ENCODE measurements around the gene ADAM17.
"Not testable (repeated sequence)": the region's sequence is repeated elsewhere in the genome, so short reads cannot be mapped to it uniquely, and the experiment has no call there.

Gene ADAM17

DNA sequence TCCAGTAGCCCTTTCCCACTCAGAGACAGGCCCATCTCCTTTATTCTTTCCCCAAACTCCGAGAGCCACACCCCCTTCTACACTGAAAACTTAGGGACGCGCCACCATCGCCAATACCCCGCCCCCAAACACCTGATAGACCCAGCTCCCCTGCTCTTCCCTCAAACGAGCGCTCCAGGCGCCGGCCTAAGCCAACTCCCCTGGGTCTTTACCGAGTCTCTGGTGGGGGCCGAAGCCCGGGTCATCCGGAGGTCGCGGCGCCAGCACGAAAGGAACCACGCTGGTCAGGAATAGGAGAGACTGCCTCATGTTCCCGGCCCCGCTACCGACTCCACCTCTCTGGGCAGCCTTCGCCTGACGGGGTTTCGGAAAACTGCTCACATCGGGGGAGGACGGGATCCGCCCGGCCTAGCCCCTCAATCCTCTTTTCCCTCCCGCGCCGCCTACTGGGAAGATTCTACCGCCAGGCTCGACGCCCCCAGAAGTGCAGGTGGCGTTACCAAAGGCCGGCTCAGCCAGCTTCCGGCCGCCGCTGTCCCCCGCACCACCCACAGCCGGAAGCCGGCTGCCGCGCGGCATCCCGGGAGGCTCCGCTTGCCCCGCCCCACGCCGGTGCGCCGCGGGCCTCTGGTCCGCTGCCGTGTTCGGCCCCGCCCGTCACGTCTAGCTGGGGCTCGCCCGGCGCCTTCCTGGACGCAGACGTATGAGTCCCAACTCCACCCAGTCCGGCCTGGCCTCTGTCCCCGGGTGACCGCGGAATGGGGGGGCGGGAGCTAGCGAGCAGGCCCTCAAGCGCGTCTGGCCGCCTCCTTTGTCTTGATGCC, at the start of gene ADAM17:
TSS of gene ADAM17 (minus strand) at position 534 of the 824 bp plus-strand sequence. CDS start at position 309, 225 bp downstream.
- DNase-seq, result peak; percentile 93 to 94

DNA sequence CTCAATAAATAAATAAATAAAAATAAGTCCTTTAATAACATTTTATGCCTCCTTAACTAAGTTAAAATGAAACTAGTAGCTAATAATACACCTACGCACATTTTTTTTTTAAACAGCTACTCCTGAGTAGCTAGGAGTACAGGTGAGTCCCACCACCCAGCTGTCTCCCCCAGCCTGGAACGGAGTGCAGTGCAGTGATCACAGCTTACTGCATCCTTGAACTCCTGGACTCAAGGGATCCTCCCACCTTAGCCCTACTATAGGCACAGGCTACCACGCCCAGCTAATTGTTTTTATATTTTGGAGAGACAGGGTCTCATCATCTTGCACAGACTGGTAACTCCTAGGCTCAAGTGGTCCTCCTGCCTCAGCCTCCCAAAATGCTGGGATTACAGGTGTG, 46.8 kb upstream of the ADAM17 start:
- DNase-seq, result no peak

DNA sequence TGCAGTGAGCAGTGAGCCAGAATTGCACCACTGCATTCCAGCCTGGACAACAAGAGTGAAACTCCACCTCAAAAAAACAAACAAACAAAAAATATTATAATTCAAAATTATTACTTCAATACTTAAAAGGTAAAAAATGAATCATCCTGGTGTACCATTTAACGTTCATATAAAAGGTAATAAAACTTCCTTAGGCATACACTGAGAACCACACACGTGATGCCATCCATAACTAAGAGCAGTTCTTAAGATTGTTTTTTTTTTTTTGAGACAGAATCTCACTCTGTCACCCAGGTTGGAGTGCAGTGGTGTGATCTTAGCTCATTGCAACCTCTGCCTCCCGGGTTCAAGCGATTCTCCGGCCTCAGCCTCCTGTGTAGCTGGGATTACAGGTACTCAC, 45.8 kb upstream of the ADAM17 start:
- DNase-seq, result no peak

DNA sequence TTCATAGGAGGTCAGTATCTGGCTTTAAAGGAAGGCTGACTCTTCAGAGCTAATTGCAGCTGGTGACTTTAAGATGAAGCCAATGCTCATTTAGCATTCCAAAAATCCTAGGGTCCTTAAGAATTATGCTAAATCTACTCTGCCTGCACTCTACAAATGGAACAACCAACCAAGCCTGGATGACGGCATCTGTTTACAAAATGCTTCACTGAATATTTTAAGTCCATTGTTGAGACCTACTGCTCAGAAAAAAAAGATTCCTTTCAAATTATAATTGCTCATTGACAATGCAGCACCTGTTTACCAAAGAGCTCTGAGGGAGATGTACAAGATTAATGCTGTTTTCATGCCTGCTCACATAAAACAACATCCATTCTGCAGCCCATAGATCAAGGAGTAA, 43.8 kb upstream of the ADAM17 start:
- no peak for DNase-seq

DNA sequence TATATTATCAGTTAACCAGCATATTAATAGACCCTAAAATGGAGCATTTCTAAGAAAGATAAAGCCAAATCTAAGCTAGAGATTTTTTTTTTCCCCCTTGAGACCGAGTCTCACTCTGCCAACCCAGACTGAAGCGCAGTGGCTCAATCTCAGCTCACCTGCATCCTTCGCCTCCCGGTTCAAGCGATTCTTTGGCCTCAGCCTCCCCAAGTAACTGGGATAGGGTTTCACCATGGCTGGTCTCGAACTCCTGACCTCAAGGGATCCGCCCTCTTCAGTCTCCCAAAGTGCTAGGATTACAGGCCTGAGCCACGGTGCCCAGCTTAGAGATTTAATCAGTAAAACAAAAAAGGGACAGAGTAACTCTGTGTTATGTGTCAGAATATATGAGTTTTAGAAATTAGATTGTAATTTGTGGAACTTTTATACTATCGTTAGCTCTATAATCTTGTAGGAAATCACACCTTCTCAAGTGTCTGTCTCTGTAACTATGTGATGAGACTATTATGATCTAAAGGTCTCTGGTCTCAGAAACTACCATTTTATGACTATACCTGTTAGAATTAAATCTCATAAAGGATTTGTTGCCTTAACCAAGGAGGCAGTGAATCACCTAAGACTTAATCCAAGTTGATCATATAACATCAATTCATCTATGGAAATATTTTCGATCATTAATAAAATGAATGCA, 41.1 kb upstream of the ADAM17 start:
- no peak for DNase-seq

DNA sequence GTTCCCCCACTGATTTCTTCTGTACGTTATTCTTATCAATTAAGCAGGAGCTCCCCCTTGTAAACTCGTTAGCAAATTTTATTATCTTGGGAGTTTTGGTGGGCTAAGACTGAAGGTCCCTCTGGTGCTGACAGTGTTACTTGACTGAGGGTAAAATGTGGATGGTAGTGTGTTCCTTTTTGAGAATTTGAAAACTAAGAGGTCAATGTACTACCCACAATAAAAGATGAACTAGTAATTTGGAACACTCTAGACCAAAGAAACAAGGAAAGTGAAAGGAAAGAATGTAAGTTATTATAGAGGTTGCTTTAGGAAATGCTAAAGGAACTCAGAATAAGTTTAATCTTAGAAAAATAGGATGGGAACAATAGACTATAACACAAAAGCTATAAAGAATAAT, 40.1 kb upstream of the ADAM17 start:
- DNase-seq, result no peak

DNA sequence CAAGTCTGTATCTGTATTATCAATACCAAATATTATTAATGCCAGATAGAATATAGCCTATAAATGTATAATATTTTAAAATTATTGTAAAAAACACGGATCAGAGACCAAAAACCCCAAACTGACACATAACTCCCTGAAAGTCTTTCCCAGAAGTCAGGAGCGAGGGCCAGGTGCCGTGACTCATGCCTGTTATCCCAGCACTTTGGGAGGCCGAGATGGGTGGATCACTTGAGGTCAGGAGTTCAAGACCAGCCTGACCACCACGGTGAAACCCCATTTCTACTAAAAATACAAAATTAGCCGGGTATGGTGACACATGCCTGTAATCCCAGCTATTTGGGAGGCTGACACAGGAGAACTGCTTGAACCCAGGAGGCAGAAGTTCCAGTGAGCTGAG, 39.6 kb upstream of the ADAM17 start:
- DNase-seq, result not testable (repeated sequence)

DNA sequence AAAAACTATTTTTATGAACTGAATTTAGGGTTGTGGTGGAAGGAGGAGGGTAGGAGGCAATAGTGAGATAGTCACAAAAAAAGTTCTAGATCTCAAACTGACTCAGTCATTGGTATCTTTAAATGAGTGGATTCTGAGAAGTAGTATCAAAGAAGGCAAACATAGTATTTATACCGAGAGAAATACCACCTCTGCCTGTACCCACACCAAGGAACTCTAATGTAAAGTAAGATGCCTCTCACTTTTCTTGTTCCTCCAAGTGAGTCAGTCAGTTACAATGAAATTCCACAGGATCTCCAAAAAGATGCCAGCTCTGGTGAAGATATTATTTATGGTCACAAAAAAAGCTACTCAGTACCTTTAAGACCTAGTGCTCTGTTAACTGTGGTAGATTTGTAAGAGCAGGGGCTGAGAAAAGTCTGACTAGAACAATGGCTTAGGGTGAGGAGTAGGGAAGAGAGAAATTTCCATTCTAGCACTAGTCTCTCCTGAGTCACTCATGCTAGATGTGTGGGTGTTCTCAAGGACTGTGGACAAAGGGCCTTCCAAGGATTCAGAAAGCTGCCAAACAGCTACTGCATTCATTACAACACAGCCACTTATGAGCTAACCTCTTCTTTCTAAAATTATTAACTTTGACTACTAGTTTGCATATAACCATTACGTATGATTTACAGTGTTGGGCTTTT, 38.9 kb upstream of the ADAM17 start:
- DNase-seq, result peak in 1 of 2 experiments; percentile 30

DNA sequence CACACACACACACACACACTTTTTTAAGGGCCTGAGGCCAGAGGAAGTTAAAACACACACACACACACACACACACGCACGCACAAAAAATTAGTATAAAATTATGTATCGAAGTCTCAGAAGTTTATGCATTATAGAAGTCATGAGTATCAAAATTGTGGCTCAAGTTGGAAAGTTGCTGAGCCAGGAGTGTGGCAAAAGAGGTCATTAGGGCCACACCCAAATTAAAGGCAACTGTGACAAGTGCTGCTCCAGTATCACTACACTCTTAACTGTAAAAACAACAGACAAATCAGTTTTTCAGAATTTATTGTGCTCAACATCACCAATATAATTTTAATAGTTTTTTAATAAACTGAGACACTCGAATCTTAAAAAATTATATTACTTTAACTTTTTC, 38.3 kb upstream of the ADAM17 start:
- no peak for DNase-seq

DNA sequence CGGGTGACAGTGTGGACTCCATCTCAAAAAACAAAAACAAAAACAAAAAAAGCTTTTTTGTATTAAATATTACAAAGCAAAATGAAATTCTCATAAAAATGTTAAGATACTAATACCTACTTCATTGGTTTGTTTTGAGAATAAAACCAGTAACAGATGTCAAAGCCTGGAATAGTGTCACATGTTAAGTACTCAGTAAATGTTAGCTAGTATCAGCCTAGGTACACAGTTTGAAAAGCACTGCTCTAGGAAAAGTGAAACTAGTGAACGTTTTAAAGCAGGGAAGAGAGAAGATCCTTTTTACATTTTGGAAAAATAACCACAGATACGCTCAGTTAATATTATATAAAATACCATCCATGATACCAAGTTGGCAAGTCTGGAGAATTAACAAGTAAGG, 37.1 kb upstream of the ADAM17 start:
- DNase-seq, result no peak

DNA sequence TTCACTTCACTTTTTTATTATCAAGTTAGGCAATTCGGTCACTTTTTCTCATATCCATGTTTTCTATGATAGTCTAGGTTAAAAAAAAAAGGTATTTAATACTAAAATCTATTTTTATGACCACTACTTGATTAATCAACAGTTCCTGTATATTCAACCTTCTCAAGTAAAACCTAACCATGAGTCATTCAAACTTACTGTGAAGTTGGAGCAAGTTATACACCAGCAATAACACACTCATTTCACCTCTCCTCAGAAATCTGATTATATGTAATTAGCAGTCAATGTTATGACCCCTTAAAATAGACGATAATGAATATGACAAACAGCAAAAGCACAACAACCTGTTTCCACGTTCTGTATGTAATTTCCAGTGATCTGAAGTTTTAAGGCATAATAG, 35.0 kb upstream of the ADAM17 start:
- DNase-seq, result no peak

DNA sequence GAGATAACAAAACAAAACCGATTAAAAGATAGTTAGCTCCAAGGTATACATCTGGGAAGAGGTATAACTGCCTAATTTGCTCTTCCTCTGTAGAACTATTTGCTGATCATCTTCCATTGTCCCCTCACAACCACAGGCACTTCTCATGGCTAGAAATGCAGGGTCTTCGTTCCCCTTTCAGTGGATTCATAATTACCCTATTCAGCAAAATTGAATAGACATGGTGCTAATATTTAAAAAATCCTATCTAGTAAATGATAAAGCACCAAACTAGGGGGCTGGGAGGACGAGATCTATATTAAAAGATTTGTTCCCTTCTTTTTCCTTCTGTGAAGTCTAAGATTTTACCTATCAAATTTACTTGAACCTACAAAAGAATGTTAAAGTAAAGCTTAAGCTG, 30.8 kb upstream of the ADAM17 start:
- DNase-seq, result no peak

DNA sequence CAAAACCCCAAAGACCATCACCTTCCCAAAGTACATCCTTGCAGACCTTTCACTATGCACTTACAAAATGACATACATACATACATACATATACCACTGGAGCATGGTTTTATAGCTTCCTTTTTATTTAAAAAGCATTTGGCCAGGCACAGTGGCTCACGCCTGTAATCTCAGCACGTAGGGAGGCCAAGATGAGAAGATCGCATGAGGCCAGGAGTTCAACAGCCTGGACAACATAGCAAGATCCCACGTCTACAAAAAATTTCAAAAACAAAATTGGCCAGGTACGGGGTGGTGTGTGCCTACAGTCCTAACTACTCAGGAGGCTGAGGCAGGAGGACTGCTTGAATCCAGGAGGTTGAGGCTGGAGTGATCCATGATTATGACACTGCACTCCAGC, 29.9 kb upstream of the ADAM17 start:
- DNase-seq, result no peak

DNA sequence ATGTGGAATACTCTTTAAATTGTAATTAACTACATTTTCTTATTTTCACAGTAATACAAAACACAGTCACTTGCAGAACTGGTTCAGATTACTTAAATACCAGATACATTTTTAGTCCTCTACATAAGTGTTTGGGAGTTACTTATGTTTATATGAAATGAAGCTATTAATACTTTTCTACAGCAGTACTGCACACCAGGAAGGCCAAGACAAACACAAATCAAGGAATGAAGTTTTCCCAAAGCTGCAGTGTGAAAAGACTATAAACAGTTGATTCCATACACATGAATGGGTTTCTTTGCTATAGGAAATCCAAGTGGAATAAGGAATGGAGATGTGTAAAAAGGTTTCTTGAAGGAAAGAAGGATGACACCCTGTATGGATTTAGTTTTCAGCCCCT, 29.3 kb upstream of the ADAM17 start:
- not testable (repeated sequence) for DNase-seq

DNA sequence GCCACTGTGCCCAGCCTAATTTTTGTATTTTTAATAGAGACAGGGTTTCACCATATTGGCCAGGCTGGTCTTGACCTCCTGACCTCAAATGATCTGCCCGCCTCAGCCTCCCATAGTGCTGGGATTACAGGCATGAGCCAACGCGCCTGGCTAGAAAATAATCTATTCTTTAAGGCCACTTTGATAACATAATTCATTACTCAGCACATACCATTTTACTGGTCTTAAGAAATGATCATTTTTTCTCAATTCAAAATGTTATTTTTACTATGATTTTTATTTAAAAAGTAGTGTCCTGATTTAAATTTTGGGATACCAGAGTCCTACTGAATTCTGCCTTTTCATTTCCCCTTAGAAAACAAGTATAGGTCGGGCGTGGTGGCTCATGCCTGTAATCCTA, 27.0 kb upstream of the ADAM17 start:
- no peak for DNase-seq

DNA sequence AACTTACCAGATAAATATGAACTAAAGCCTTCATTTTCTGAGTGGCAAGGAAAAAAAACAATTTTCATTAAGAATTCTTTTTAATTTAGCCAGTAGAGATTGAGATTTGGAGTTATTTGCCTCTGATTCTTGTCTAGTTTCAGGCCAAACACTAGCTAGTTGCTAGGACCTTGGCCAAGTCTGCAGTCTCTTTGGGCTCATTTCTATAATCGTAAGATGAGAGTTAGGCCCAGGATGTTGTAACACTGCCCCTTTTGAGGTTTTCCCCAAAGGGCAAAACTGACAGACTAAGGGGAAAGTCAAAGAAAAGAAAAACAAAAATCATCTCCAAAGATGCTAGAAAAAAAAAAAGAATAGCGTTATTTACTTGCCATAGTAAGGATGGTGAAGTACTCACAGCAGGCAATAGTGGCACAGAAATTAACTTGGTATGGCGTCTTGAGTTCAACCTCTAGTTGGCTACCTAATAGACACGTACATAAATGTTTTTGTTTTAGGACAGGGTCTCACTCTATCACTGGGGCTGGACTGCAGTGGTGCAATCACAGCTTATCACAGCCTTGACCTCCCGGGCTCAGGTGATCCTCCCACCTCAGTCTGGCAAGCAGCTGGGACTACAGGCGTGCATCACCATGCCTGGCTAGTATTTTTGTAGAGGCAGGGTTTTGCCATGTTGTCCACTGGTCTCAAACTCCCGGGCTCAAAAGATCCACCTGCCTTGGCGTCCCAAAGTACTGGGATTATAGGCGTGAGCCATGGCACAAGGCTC, 23.0 kb upstream of the ADAM17 start:
- no peak for DNase-seq

DNA sequence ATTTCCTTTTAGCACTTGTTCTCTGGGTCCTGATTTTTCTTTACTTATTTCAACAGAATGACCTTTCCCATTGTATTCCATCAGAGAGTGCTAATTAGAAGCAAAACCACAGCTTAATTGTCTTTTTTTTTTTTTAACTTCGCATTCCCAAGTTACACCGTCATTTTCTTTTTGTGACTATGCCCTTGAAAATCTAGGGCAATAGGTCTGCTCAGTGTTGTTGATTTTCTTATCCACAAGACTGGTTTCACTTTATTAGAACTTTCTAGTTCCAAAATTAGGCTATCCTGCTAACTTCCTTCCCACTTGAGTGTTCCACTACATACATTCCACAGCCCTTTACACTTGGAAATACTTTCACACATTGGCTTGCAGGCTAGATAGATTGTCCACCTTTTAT, 18.7 kb upstream of the ADAM17 start:
- no peak for DNase-seq

DNA sequence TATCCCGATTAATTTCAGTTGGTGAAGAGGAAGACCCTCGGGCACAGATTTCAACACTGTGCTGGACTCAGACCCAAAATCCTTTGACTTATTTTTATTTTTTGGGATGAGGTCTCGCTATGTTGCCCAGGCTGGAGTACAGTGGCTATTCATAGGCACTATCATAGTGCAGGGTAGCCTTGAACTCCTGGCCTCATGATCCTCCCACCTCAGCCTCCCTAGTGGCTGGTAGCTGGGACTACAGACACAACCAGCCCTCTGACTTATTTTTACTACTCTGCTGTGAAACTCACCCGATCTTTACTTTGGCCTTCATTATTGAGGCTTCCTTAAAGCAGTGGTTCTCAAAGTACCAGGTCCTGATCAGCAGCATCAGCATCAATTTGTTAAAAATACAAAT, 18.2 kb upstream of the ADAM17 start:
- no peak for DNase-seq

DNA sequence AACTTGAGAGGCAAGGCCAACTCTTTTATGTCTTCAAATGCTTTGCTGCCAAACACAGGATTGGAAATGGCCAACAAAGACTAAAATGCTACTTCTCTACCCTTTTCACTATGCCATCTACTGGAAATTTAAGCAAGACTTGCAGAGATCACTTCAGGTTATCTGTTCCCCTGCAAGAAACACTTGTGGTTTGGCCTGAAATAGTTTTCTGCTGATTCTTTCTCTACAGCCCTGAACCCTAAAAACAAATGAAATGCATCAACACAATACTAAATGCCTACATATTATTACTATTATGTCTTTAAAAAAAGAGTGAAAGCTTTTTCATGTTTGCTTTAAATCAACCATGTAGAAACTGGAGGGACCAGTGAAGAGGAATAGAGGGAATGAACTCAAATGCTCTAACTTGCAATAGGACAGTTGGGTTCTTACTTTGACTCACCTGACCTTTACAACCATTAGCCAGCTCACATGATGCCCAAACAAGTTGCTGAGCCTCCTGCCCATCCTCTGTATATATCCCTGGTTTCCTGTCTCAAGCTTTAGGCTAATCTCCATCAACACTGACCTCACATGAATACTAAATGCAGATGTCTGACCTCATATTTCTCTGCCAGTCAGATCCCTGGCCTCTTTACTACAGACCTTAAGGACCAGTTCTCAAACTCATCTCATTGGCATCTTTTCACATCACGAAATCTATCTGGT, 17.5 kb upstream of the ADAM17 start:
- peak in 1 of 2 experiments; percentile 10 for DNase-seq

DNA sequence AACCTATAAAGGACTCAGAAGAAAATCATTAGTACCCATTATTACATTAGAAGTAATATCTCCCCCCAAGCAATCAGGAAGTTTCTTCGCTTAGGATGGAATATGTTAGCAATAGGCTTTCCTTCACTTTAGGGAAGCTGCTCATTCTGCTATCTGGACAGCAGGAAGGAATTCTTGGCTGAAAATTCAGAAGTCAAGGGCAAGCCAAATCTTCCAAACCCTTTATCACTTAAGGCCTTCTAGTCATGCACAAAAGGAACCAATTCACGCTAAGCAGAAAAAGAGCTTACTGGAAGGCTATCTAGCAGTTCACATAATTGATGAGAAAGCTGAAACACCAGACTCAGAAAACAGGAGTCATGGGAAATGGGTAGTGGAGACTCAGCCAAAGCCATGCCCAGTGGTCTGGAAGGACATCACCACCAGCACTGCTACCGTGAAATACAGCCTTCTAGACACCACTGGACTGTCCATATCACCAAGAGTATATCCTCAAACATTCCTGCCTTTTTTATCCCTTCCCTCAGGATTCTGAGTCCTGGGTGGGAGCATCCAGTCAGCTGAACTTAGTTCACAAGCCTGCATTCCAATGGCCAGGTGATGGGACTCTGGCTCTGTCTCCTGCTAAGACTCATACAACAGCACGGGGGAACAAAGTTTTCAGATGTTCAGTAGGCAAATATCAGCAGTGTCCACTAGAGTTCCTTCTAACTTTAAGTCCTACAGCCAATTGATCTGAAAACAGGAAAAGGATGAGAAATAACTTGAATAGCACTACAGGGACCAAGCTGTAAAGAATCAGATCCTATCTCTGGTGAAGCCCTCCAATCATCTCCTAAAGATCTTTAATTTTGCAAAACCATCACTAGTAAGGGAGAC, 14.8 kb upstream of the ADAM17 start:
- peak in 1 of 2 experiments; percentile 42 for DNase-seq

DNA sequence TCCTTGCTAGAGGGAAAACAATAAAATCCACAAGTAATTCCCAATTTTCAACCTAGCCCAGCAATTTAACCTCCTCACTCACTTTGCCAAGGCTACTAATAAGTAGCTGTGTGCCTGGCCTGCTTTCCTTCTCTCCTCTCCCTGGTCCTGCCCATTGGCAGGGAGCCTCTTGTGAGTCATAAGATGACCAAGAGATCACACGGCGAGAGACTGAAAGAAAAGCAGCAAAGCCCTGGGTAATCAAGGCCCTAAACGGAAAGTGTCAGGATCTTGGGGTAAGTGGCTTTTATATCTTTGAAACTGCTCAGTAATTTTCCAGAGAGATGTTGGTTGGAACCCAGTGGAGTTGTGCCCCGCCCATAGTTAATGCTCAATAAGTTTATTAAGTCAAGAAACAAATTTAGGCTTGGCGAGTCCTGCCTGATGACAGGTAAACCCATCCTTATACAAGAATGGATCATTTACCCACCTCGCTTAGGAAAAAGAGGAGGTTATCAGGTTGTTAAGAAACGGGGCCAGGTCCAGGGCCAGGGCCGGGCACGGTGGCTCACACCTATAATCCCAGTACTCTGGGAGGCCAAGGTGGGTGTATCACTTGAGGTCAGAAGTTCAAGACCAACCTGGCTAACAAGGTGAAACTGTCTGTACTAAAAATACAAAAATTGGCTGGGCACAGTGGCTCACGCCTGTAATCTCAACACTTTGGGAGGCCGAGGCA, 10.0 kb upstream of the ADAM17 start:
- peak; percentile 52 to 74 for DNase-seq
